Spleen (tissue), 11 donors: ENCODE measurements around the gene PADI6. TPM values are rescaled to one million over a fixed set of nuclear protein-coding genes. Genes with fewer than 3 reads are reported as not detected.
A peak's percentile ranks its signal among the peaks of the same experiment; 100 is the strongest.

ENCODE experiments used
- DNase-seq: peaks from one replicate; pipeline ENCODE4 v3.0.0-alpha.2; 2020
- H3K27ac ChIP-seq, 8 donors: fragments of 200-600 bp; sonication (generic) in 7 of 8; 1 replicate in 4 of 8; 2 replicates in 4 of 8; pipeline versions ENCODE4 v1.5.0 to v1.8.0; 2016 to 2021; ENCODE audit warnings: inconsistent platforms in 4 of 8, mild to moderate bottlenecking in 4 of 8, moderate library complexity in 1 of 8
- H3K27me3 ChIP-seq, 7 donors: fragments of 200-600 bp; sonication (generic) in 6 of 7; replicated peaks in 1 of 7; 1 replicate in 4 of 7; 2 replicates in 3 of 7; pipeline versions ENCODE4 v1.5.0 to v1.8.0; 2016 to 2021; ENCODE audit warnings: inconsistent platforms in 3 of 7, mild to moderate bottlenecking in 1 of 7
- H3K36me3 ChIP-seq, 6 donors: fragments of 200-600 bp; sonication (generic) in 5 of 6; 1 replicate in 4 of 6; 2 replicates in 2 of 6; pipeline versions ENCODE4 v1.5.0 to v1.8.0; 2016 to 2021; ENCODE audit warnings: inconsistent platforms in 2 of 6
- H3K4me1 ChIP-seq, 6 donors: fragments of 200-600 bp; sonication (generic) in 5 of 6; 1 replicate in 3 of 6; 2 replicates in 3 of 6; pipeline versions ENCODE4 v1.5.0 to v1.8.0; 2016 to 2021; ENCODE audit warnings: inconsistent platforms in 3 of 6
- H3K4me3 ChIP-seq, 8 donors: fragments of 200-600 bp; sonication (generic) in 7 of 8; 1 replicate in 4 of 8; 2 replicates in 4 of 8; pipeline versions ENCODE4 v1.5.0 to v1.8.0; 2016 to 2021; ENCODE audit warnings: inconsistent platforms in 4 of 8, mild to moderate bottlenecking in 4 of 8, moderate library complexity in 2 of 8
- H3K9me3 ChIP-seq, 8 donors: fragments of 200-600 bp; sonication (generic) in 7 of 8; 1 replicate in 4 of 8; 2 replicates in 4 of 8; pipeline versions ENCODE4 v1.5.0 to v1.8.0; 2016 to 2021; ENCODE audit warnings: inconsistent platforms in 4 of 8
- CTCF ChIP-seq, 11 experiments: fragments of 200-600 bp in 7 of 11; fragments of 450-650 bp in 4 of 11; sonication (generic) in 4 of 11; IDR thresholded peaks in 8 of 11; conservative IDR thresholded peaks in 3 of 11; 1 replicate in 7 of 11; 2 replicates in 4 of 11; pipeline versions ENCODE4 v1.4.0 to v1.8.0; 2016 to 2021; ENCODE audit warnings: antibody characterized with exemption in 11 of 11, inconsistent platforms in 4 of 11, mild to moderate bottlenecking in 1 of 11
- POLR2A ChIP-seq, 3 donors: fragments of 450-650 bp; IDR thresholded peaks; one replicate each; pipeline ENCODE4 v1.5.1; 2017; ENCODE audit warnings: antibody characterized with exemption in 3 of 3, mild to moderate bottlenecking in 1 of 3
- POLR2AphosphoS5 ChIP-seq, 3 donors: sonication (generic); formaldehyde crosslinking; IDR thresholded peaks; one replicate each; pipeline ENCODE4 v1.5.1; 2017; ENCODE audit warnings: antibody characterized with exemption in 3 of 3
- WGBS, 5 donors: extraction: QIAGEN DNeasy Blood & Tissue Kit in 3 of 5; methylation state at CpG; one replicate each; pipeline versions ENCODE4 v1.1.5 to v1.1.7; 2013 to 2018; 5-methylcytosine and 5-hydroxymethylcytosine counted together
- intact Hi-C: fragments of 100-400 bp; cut with DNase I; formaldehyde crosslinking; loops from one replicate; pipeline ENCODE4 v1.15.0; 2023; ENCODE audit warnings: low total_unique reads
- polyA plus RNA-seq, 3 donors: library from polyadenylated mRNA; stranded (reverse); fragments of 200-250 nt; gene quantifications; one replicate each; pipeline ENCODE4 v1.2.1, GENCODE V29; 2013
- total RNA-seq, 7 donors: library from RNA; depleted of rRNA in 3 of 7; stranded (reverse); fragments of >200 nt in 3 of 7; fragmentation: NEBNext Ultra II Directional in 4 of 7; extraction: Animal tissue kit (Norgen Biotek cat#: 25700) in 4 of 7; gene quantifications; one replicate each; pipeline versions ENCODE4 v1.1.0 to v1.2.1, GENCODE V29; 2016 to 2021
- donor health status: healthy with polysubstance abuse.
- donor health status: DM: no; HTN: no; CAD: no; lungs with moderate emphysema.
- donor health status: DM: no; HTN: no; CAD: no.
- donor health status: Bipolar disorder and iron deficiency.
- donor health status: healthy.
- donor health status: DM: no; HTN: no; CAD: no.
- donor health status: DM: yes; HTN: yes; CAD: no.

The PADI6 gene
- total and polyA plus RNA-seq, 10 donors = 0.14 TPM; not detected in 9

- Histone ChIP-seq H3K27ac (no peak overlapping the region), H3K36me3 (peaks cover 0 to 80% (median 0%) of the 10 kb centered on the region in 6 donors), H3K4me3 (no peak overlapping the region), H3K27me3 (peaks cover 0 to 72% (median 0%) of the 10 kb centered on the region in 7 donors), H3K9me3 (peaks cover 0 to 4% (median 0%) of the 10 kb centered on the region in 8 donors), H3K4me1 (peaks cover 0 to 6% (median 0%) of the 10 kb centered on the region in 6 donors)
- WGBS, 5 donors = 82 to 95% (median 94%) methylated on average over 5 to 8 of the region's 8 CpGs
- no peak for DNase-seq
- intact Hi-C loops = no loop called here
- no peak for TF ChIP-seq CTCF (IDR thresholded peaks at IDR 0.05 in 8 of 11, conservative IDR thresholded peaks at IDR 0.05 in 3 of 11)
- TF ChIP-seq POLR2AphosphoS5 (IDR thresholded peaks at IDR 0.05) = no peak
- TF ChIP-seq POLR2A (IDR thresholded peaks at IDR 0.05) = no peak
These were observed 38.9 kb upstream of the PADI6 start for GRCh38 chr1:17333081-17333480.

- peaks cover 0 to 93% (median 0%) of the 10 kb centered on the region in 6 donors for H3K36me3 ChIP-seq
- H3K9me3 ChIP-seq = peaks cover 0 to 4% (median 0%) of the 10 kb centered on the region in 8 donors
- H3K27ac ChIP-seq = peak overlapping the region in 1 of 8 donors; percentile 22
- peaks cover 0 to 58% (median 0%) of the 10 kb centered on the region in 7 donors for H3K27me3 ChIP-seq
- H3K4me1 ChIP-seq = peaks cover 0 to 6% (median 0%) of the 10 kb centered on the region in 6 donors
- H3K4me3 ChIP-seq = no peak overlapping the region
- DNase-seq = peak; percentile 89
- WGBS, 5 donors = 29 to 37% (median 32%) methylated on average over 20 of the region's 20 CpGs
- intact Hi-C loops = no loop called here
- TF ChIP-seq POLR2A (IDR thresholded peaks at IDR 0.05) (no peak), CTCF (IDR thresholded peaks at IDR 0.05 in 8 of 11, conservative IDR thresholded peaks at IDR 0.05 in 3 of 11) (peak; percentile 27 to 83 (median 67)), POLR2AphosphoS5 (IDR thresholded peaks at IDR 0.05) (no peak)
These were observed 35.9 kb upstream of the PADI6 start for GRCh38 chr1:17335821-17336710.

GRCh38 chr1:17338706-17339493, 33.1 kb upstream of the PADI6 start:
- 73 to 86% (median 79%) methylated on average over 15 of the region's 15 CpGs for WGBS, 5 donors
- no peak overlapping the region for H3K4me3 ChIP-seq
- H3K36me3 ChIP-seq = peaks cover 0 to 93% (median 0%) of the 10 kb centered on the region in 6 donors
- H3K9me3 ChIP-seq = no peaks in the 10 kb centered on the region
- no peak for TF ChIP-seq CTCF (IDR thresholded peaks at IDR 0.05 in 8 of 11, conservative IDR thresholded peaks at IDR 0.05 in 3 of 11)
- TF ChIP-seq POLR2A (IDR thresholded peaks at IDR 0.05) = no peak
- no peak for TF ChIP-seq POLR2AphosphoS5 (IDR thresholded peaks at IDR 0.05)
- H3K27me3 ChIP-seq = peaks cover 0 to 57% (median 0%) of the 10 kb centered on the region in 7 donors
- H3K4me1 ChIP-seq = peaks cover 0 to 6% (median 0%) of the 10 kb centered on the region in 6 donors
- intact Hi-C loops = no loop called here
- DNase-seq = no peak
- H3K27ac ChIP-seq = no peak overlapping the region
